GM12874 (cell line): Measurements from ENCODE around the gene OVCA2.

Experiments
- CTCF ChIP-seq: IDR thresholded peaks from 2 replicates; pipeline ENCODE4 v1.5.1; 2011; ENCODE audit warnings: low read depth, mild to moderate bottlenecking, control low read depth, low read length, moderate library complexity; ENCODE audit not compliant: insufficient read depth

The OVCA2 gene

GRCh38 chr17:2055292-2056205, 13.7 kb downstream of the OVCA2 start:
- no peak for TF ChIP-seq CTCF

GRCh38 chr17:2056206-2057174, 14.7 kb downstream of the OVCA2 start:
- 0 out of 2 replicates have a peak, but pooled peaks have one; percentile 20 for TF ChIP-seq CTCF

- no peak for TF ChIP-seq CTCF
These were observed 15.4 kb downstream of the OVCA2 start for GRCh38 chr17:2057175-2057759.

- no peak for TF ChIP-seq CTCF
These were observed 16.2 kb downstream of the OVCA2 start for GRCh38 chr17:2057760-2058585.

GRCh38 chr17:2058586-2059546, 17.0 kb downstream of the OVCA2 start:
- TF ChIP-seq CTCF = peak; percentile 98
